Dendritic cell treated with granulocyte-macrophage colony-stimulating factor and Interleukin-4, amounts not matched to agents 40 ng/mL and 50 ng/mL, for 4 days (primary cell): ENCODE results near the gene NREP.

Experiments used
- H3K27ac Mint-ChIP-seq: one replicate; pipeline ENCODE4 v1.8.0; 2022; ENCODE audit warnings: mild to moderate bottlenecking, mixed read lengths
- H3K27me3 Mint-ChIP-seq: one replicate; pipeline ENCODE4 v1.8.0; 2022; ENCODE audit warnings: mild to moderate bottlenecking, mixed read lengths
- H3K36me3 Mint-ChIP-seq: one replicate; pipeline ENCODE4 v1.8.0; 2022; ENCODE audit warnings: low read depth, mixed read lengths
- H3K4me1 Mint-ChIP-seq: one replicate; pipeline ENCODE4 v1.8.0; 2022; ENCODE audit warnings: low read depth, mixed read lengths
- H3K4me3 Mint-ChIP-seq: one replicate; pipeline ENCODE4 v1.8.0; 2022; ENCODE audit warnings: mild to moderate bottlenecking, moderate library complexity, mixed read lengths
- H3K9me3 Mint-ChIP-seq: one replicate; pipeline ENCODE4 v1.8.0; 2022; ENCODE audit warnings: mixed read lengths
- intact Hi-C: fragments of 100-400 bp; cut with micrococcal nuclease; formaldehyde crosslinking; loops from one replicate; pipeline ENCODE4 v1.15.0; 2022

NREP gene

GRCh38 chr5:111739416-111739815, 17.6 kb downstream of the NREP start:
- H3K4me1 Mint-ChIP-seq: no peaks in the 10 kb centered on the region
- no peak overlapping the region for H3K27ac Mint-ChIP-seq
- no peaks in the 10 kb centered on the region for H3K27me3 Mint-ChIP-seq
- H3K9me3 Mint-ChIP-seq: no peaks in the 10 kb centered on the region
- H3K4me3 Mint-ChIP-seq: no peak overlapping the region
- peaks cover under 1% of the 10 kb centered on the region for H3K36me3 Mint-ChIP-seq
- intact Hi-C loops: no loop called here

GRCh38 chr5:111738118-111738517, 18.9 kb downstream of the NREP start:
- Mint-ChIP-seq H3K27me3 (no peaks in the 10 kb centered on the region), H3K4me3 (no peak overlapping the region), H3K36me3 (peaks cover 6% of the 10 kb centered on the region), H3K27ac (no peak overlapping the region), H3K4me1 (no peaks in the 10 kb centered on the region), H3K9me3 (no peaks in the 10 kb centered on the region)
- intact Hi-C loops: no loop called here

- Mint-ChIP-seq H3K9me3 (no peaks in the 10 kb centered on the region), H3K4me1 (no peaks in the 10 kb centered on the region), H3K4me3 (no peak overlapping the region), H3K27me3 (no peaks in the 10 kb centered on the region), H3K36me3 (peaks cover 6% of the 10 kb centered on the region), H3K27ac (no peak overlapping the region)
- intact Hi-C loops: no loop called here
Measured at GRCh38 chr5:111737716-111738115, 19.3 kb downstream of the NREP start.

- Mint-ChIP-seq H3K27ac (no peak overlapping the region), H3K27me3 (no peaks in the 10 kb centered on the region), H3K4me3 (no peak overlapping the region), H3K36me3 (peaks cover 7% of the 10 kb centered on the region), H3K9me3 (no peaks in the 10 kb centered on the region), H3K4me1 (no peaks in the 10 kb centered on the region)
- intact Hi-C loops: no loop called here
Measured at GRCh38 chr5:111735583-111736270, 21.3 kb downstream of the NREP start.

GRCh38 chr5:111734597-111734996, 22.4 kb downstream of the NREP start:
- peaks cover 17% of the 10 kb centered on the region for H3K36me3 Mint-ChIP-seq
- H3K9me3 Mint-ChIP-seq: no peaks in the 10 kb centered on the region
- H3K27ac Mint-ChIP-seq: no peak overlapping the region
- intact Hi-C loops: no loop called here
- H3K27me3 Mint-ChIP-seq: no peaks in the 10 kb centered on the region
- no peak overlapping the region for H3K4me3 Mint-ChIP-seq
- no peaks in the 10 kb centered on the region for H3K4me1 Mint-ChIP-seq

GRCh38 chr5:111734013-111734412, 23.0 kb downstream of the NREP start:
- Mint-ChIP-seq H3K9me3 (no peaks in the 10 kb centered on the region), H3K4me3 (no peak overlapping the region), H3K27me3 (no peaks in the 10 kb centered on the region), H3K36me3 (peaks cover 17% of the 10 kb centered on the region), H3K27ac (no peak overlapping the region), H3K4me1 (no peaks in the 10 kb centered on the region)
- intact Hi-C loops: no loop called here

- no peaks in the 10 kb centered on the region for H3K27me3 Mint-ChIP-seq
Measured at GRCh38 chr5:111733571-111733970, 23.4 kb downstream of the NREP start.

GRCh38 chr5:111731638-111732037, 25.4 kb downstream of the NREP start:
- Mint-ChIP-seq H3K4me3 (no peak overlapping the region), H3K4me1 (no peaks in the 10 kb centered on the region), H3K36me3 (peaks cover 17% of the 10 kb centered on the region), H3K27ac (no peak overlapping the region), H3K9me3 (no peaks in the 10 kb centered on the region), H3K27me3 (no peaks in the 10 kb centered on the region)
- intact Hi-C loops: no loop called here

More at GRCh38 chr5:111733571-111733970, 23.4 kb downstream of the NREP start:
- no peak overlapping the region for H3K4me3 Mint-ChIP-seq
- H3K9me3 Mint-ChIP-seq: no peaks in the 10 kb centered on the region
- H3K4me1 Mint-ChIP-seq: no peaks in the 10 kb centered on the region
- intact Hi-C loops: no loop called here
- no peak overlapping the region for H3K27ac Mint-ChIP-seq
- H3K36me3 Mint-ChIP-seq: peaks cover 17% of the 10 kb centered on the region

GRCh38 chr5:111730659-111731382, 26.2 kb downstream of the NREP start:
- H3K27me3 Mint-ChIP-seq: no peaks in the 10 kb centered on the region
- H3K27ac Mint-ChIP-seq: no peak overlapping the region
- H3K36me3 Mint-ChIP-seq: peaks cover 17% of the 10 kb centered on the region
- intact Hi-C loops: no loop called here
- no peaks in the 10 kb centered on the region for H3K4me1 Mint-ChIP-seq
- no peaks in the 10 kb centered on the region for H3K9me3 Mint-ChIP-seq
- H3K4me3 Mint-ChIP-seq: no peak overlapping the region

GRCh38 chr5:111728941-111729340, 28.1 kb downstream of the NREP start:
- Mint-ChIP-seq H3K9me3 (no peaks in the 10 kb centered on the region), H3K4me1 (no peaks in the 10 kb centered on the region), H3K36me3 (peaks cover 12% of the 10 kb centered on the region), H3K27me3 (no peaks in the 10 kb centered on the region), H3K27ac (no peak overlapping the region), H3K4me3 (no peak overlapping the region)
- intact Hi-C loops: no loop called here

- intact Hi-C loops: no loop called here
- Mint-ChIP-seq H3K27me3 (no peaks in the 10 kb centered on the region), H3K4me3 (no peak overlapping the region), H3K4me1 (no peaks in the 10 kb centered on the region), H3K27ac (no peak overlapping the region), H3K9me3 (no peaks in the 10 kb centered on the region), H3K36me3 (peaks cover 11% of the 10 kb centered on the region)
Measured at GRCh38 chr5:111726986-111727385, 30.0 kb downstream of the NREP start.

GRCh38 chr5:111722140-111722539, 34.9 kb downstream of the NREP start:
- Mint-ChIP-seq H3K27ac (no peak overlapping the region), H3K27me3 (no peaks in the 10 kb centered on the region), H3K4me1 (no peaks in the 10 kb centered on the region), H3K4me3 (no peak overlapping the region), H3K9me3 (no peaks in the 10 kb centered on the region), H3K36me3 (no peaks in the 10 kb centered on the region)
- intact Hi-C loops: no loop called here

GRCh38 chr5:111720333-111720890, 36.6 kb downstream of the NREP start:
- Mint-ChIP-seq H3K9me3 (peaks cover 10% of the 10 kb centered on the region), H3K36me3 (no peaks in the 10 kb centered on the region), H3K4me3 (no peak overlapping the region), H3K27ac (no peak overlapping the region), H3K27me3 (no peaks in the 10 kb centered on the region), H3K4me1 (no peaks in the 10 kb centered on the region)
- intact Hi-C loops: no loop called here

- intact Hi-C loops: no loop called here
- Mint-ChIP-seq H3K4me3 (no peak overlapping the region), H3K4me1 (no peaks in the 10 kb centered on the region), H3K27me3 (no peaks in the 10 kb centered on the region), H3K9me3 (peaks cover 17% of the 10 kb centered on the region), H3K27ac (no peak overlapping the region), H3K36me3 (no peaks in the 10 kb centered on the region)
Measured at GRCh38 chr5:111719773-111720172, 37.2 kb downstream of the NREP start.
